Measurements from ENCODE around the gene TBPL1.

GRCh38 chr6:133906050-133906449 lies 47.0 kb upstream of the TBPL1 start:
- TF ChIP-seq CTCF (IDR thresholded peaks at IDR 0.05) (no peak), EZH2 (IDR thresholded peaks at IDR 0.05; ENCODE audit: borderline replicate concordance, insufficient read depth, low read depth, low read length, poor library complexity, severe bottlenecking) (no peak)

Data from B cell (primary cell).